Osteocyte (in vitro differentiated cells): ENCODE measurements around the gene RPS6KA5. TPM values are rescaled to one million over a fixed set of nuclear protein-coding genes. Genes with fewer than 3 reads are reported as not detected.

Source experiments
- DNase-seq: peaks from one replicate; pipeline ENCODE4 v3.0.0; 2021; ENCODE audit warnings: mixed read lengths; ENCODE audit not compliant: unreplicated experiment; ENCODE audit errors: extremely low spot score
- H3K27ac Mint-ChIP-seq: one replicate; pipeline ENCODE4 v1.8.0; 2021; ENCODE audit warnings: mild to moderate bottlenecking, mixed read lengths; ENCODE audit not compliant: unreplicated experiment
- H3K27me3 Mint-ChIP-seq: one replicate; pipeline ENCODE4 v1.8.0; 2021; ENCODE audit warnings: mixed read lengths; ENCODE audit not compliant: unreplicated experiment
- H3K36me3 Mint-ChIP-seq: one replicate; pipeline ENCODE4 v1.8.0; 2021; ENCODE audit warnings: mixed read lengths; ENCODE audit not compliant: unreplicated experiment
- H3K4me1 Mint-ChIP-seq: one replicate; pipeline ENCODE4 v1.8.0; 2021; ENCODE audit warnings: mixed read lengths; ENCODE audit not compliant: unreplicated experiment
- H3K4me3 Mint-ChIP-seq: one replicate; pipeline ENCODE4 v1.8.0; 2021; ENCODE audit warnings: mild to moderate bottlenecking, moderate library complexity, mixed read lengths; ENCODE audit not compliant: unreplicated experiment
- H3K9me3 Mint-ChIP-seq: one replicate; pipeline ENCODE4 v1.8.0; 2021; ENCODE audit warnings: mixed read lengths; ENCODE audit not compliant: unreplicated experiment
- CTCF ChIP-seq: fragments of 200-600 bp; sonication (generic); IDR thresholded peaks from 2 replicates; pipeline ENCODE4 v1.5.0; 2021; ENCODE audit warnings: antibody characterized with exemption, mild to moderate bottlenecking, moderate library complexity
- total RNA-seq: library from RNA; stranded (reverse); gene quantifications from 2 replicates; pipeline ENCODE4 v1.2.1, GENCODE V29; 2021

Gene RPS6KA5
- total RNA-seq, 1 donor from 2014 or later, result 3.4 TPM

GRCh38 chr14:91004987-91005386 is 55.5 kb downstream of the RPS6KA5 start:
- Mint-ChIP-seq H3K27me3 (no peaks in the 10 kb centered on the region), H3K4me3 (no peak overlapping the region), H3K4me1 (no peaks in the 10 kb centered on the region), H3K36me3 (no peaks in the 10 kb centered on the region), H3K27ac (no peak overlapping the region), H3K9me3 (no peaks in the 10 kb centered on the region)
- DNase-seq, result no peak
- no peak for TF ChIP-seq CTCF

GRCh38 chr14:90999299-90999698 is 61.1 kb downstream of the RPS6KA5 start:
- no peak for DNase-seq
- TF ChIP-seq CTCF, result no peak
- Mint-ChIP-seq H3K36me3 (no peaks in the 10 kb centered on the region), H3K27me3 (no peaks in the 10 kb centered on the region), H3K4me3 (no peak overlapping the region), H3K27ac (no peak overlapping the region), H3K4me1 (no peaks in the 10 kb centered on the region), H3K9me3 (no peaks in the 10 kb centered on the region)

GRCh38 chr14:90996967-90997366 is 63.5 kb downstream of the RPS6KA5 start:
- no peak for TF ChIP-seq CTCF
- Mint-ChIP-seq H3K4me1 (no peaks in the 10 kb centered on the region), H3K9me3 (no peaks in the 10 kb centered on the region), H3K4me3 (no peak overlapping the region), H3K27ac (no peak overlapping the region), H3K36me3 (no peaks in the 10 kb centered on the region), H3K27me3 (no peaks in the 10 kb centered on the region)
- no peak for DNase-seq

GRCh38 chr14:90995785-90996184 is 64.7 kb downstream of the RPS6KA5 start:
- TF ChIP-seq CTCF, result no peak
- no peaks in the 10 kb centered on the region for H3K36me3 Mint-ChIP-seq
- no peaks in the 10 kb centered on the region for H3K4me1 Mint-ChIP-seq
- H3K4me3 Mint-ChIP-seq, result no peak overlapping the region
- no peak overlapping the region for H3K27ac Mint-ChIP-seq
- no peak for DNase-seq
- H3K9me3 Mint-ChIP-seq, result no peaks in the 10 kb centered on the region
- no peaks in the 10 kb centered on the region for H3K27me3 Mint-ChIP-seq

GRCh38 chr14:90993792-90994191 is 66.6 kb downstream of the RPS6KA5 start:
- no peaks in the 10 kb centered on the region for H3K4me1 Mint-ChIP-seq
- no peaks in the 10 kb centered on the region for H3K27me3 Mint-ChIP-seq
- no peaks in the 10 kb centered on the region for H3K9me3 Mint-ChIP-seq
- TF ChIP-seq CTCF, result no peak
- DNase-seq, result no peak
- H3K27ac Mint-ChIP-seq, result no peak overlapping the region
- H3K4me3 Mint-ChIP-seq, result no peak overlapping the region
- H3K36me3 Mint-ChIP-seq, result no peaks in the 10 kb centered on the region
